HS-5 (cell line): ENCODE results near the gene HDAC6.
"Not testable (repeated sequence)": the region's sequence is repeated elsewhere in the genome, so short reads cannot be mapped to it uniquely, and the experiment has no call there.

Source experiments
- DNase-seq: peaks from one replicate; pipeline ENCODE4 v3.0.0-alpha.2; 2012; ENCODE audit warnings: low read depth

The HDAC6 gene

DNA sequence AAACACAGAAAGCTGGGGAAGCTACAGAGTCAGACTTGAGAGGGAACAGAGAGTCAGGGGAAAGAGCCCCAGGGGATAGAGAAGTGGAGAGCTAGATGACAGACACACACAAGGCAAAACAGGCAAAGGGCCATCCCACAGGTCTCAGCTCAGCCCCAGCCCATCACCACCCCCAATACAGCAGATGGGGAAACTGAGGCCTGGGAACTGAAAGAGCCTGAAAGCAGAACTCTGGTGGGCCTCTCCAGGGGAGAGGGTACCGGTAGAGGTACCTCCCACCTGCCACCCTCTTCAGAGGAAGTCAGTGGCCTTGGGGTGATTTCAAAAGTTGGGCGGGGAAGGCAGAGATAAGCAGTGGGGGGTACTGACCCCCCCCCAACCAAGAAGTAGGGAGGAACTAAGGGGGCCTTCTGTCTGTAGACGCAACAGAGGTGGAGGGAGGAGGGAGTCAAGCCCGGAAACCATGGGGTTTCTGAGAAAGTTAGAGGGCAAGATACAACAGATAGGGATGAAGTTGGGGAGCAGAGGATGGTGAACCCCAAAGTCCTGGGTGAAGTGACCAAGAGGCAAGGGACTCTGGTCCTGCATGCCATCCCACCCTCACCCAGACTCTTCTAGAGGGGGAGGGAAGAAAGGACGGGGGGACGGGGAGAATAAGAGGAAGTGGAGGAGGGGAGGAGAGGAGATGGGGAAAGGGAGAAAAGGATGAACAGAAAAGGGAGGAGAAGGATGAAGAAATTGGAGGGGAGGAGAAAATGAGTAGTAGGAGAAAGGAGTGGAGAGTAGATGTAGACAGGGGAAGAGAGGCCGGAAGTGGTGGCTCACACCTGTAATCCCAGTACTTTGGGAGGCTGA lies 12.3 kb upstream of the HDAC6 start:
- no peak for DNase-seq

DNA sequence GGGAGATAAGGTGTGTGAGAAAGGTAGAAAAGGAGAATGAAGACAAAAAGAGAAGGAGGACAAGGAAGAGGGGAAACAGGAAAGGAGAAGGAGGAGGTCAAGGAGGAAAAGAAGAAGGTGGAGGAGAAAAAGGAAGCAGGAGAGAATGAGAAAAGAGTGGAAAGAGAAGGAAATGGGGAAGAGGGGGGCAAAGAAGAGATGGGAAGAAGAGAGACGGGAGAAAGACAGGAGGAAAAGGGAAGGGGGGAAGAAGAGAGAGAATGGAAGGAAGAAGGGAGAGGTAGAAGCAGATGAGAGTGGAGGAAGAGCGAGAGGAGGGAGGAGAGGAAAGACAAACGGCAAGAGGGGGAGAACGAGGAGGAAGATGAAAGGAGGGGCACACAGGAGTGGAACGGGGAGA lies 11.4 kb upstream of the HDAC6 start:
- no peak for DNase-seq

DNA sequence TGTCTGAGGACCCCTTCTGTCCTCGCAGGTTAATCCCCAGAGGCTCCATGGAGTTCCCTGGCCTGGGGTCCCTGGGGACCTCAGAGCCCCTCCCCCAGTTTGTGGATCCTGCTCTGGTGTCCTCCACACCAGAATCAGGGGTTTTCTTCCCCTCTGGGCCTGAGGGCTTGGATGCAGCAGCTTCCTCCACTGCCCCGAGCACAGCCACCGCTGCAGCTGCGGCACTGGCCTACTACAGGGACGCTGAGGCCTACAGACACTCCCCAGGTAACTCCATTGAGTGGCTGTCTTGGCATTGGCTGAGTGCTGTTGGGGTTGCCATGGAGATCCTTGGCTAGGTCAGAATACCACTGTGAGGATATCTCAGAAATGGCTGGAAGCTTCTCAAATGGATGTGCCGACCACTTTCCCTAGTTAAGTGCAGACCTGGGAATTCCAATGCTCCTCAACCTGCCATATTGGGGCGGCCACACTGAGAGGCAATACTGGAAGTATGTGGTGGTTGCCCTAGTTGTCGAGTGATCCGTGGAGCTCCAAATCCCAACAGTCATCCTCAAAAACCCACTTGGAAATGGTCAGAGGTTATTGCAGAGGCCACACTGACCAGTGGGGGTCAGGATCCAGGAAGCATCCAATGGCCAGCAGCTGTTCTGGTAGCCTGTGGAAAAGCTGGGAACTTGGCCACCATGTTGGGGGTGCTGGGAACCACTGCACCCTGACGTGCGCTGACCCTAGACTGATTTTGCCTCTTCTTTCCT lies 10.6 kb upstream of the HDAC6 start:
- DNase-seq: no peak

DNA sequence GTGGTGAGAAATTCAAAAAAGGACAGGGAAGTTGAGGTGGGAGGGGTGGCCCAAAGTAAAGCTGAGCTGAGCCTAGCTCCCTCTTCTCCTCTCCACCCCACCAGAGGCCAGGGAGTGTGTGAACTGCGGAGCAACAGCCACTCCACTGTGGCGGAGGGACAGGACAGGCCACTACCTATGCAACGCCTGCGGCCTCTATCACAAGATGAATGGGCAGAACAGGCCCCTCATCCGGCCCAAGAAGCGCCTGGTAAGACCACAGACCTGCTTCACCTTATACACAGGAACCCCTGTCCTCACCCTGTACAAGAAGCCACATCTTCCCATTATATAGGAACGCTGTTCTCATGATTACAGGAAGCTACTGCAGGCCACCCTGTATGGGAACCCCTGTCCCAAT lies 9.6 kb upstream of the HDAC6 start:
- no peak for DNase-seq

DNA sequence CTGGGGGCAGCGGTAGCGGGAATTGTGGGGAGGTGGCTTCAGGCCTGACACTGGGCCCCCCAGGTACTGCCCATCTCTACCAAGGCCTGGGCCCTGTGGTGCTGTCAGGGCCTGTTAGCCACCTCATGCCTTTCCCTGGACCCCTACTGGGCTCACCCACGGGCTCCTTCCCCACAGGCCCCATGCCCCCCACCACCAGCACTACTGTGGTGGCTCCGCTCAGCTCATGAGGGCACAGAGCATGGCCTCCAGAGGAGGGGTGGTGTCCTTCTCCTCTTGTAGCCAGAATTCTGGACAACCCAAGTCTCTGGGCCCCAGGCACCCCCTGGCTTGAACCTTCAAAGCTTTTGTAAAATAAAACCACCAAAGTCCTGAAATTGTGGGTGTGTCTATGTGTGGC lies 7.9 kb upstream of the HDAC6 start:
- no peak for DNase-seq

GRCh38 chrX:48794340-48794910 lies 7.4 kb upstream of the HDAC6 start:
- DNase-seq: no peak

DNA sequence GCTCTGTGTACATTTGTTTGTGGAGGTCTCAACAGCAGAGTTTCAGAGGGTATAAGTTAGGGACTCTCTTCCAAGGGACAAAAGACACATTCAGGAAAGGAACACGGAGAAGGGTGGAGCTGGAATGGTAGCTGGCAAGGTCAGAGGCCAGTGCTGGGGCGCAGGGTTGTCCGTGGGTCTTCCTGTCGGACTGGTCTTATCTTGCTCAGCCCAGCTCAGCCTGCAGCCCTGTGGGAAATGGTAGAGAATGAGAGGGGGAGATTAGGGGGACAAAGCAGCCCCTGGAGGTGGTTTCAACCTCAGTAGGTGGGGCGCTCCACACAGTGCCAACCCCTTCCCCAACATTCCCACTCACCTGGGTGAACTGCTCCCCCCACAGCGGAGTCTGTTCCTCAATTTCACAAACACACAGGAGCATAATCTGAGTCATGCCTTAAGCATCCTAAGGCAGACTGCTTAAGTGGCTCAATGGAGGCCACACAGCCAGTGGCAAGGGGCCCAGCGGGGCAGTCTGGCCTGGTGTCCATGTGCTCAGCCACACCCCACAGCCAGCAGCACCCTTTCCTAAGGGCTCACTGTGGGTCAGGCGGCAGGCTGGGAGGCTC lies 6.9 kb upstream of the HDAC6 start:
- DNase-seq: peak; percentile 49

- DNase-seq: no peak
Observed at GRCh38 chrX:48798318-48798717, 3.5 kb upstream of the HDAC6 start.

- no peak for DNase-seq
Observed at GRCh38 chrX:48800574-48801279, 1.1 kb upstream of the HDAC6 start.

DNA sequence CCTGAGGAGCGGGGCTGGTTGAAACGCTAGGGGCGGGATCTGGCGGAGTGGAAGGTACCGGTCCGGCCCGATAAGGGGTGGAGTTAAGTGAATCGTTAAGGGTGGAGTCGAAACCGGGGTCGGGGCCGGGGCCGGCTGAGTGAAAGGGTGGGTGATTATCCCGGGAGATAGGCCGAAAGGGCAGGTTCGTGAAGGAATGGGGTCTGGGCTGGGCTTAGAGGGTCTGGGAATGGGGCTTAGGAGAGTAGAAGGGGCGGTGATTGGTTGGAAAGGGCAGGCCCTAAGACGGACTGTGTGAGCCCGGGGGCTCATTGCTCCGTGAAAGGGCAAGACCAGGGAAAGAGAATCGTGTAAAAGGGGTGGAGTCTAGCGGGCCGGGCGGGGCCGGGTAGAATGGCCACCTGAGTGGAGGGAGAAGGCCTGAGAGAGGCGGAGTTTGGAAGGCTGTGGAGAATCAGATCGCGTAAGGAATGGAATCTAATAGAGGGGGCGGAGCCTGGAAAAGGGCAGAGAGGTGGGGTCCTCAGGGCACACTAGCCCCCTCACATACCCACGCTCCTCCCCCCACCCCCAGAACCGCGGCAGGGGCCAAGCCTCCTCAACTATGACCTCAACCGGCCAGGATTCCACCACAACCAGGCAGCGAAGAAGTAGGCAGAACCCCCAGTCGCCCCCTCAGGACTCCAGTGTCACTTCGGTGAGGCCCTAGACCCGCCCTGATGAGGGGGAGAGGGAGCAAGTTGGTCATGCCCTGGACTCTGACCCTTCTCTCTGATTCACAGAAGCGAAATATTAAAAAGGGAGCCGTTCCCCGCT lies 430 bp downstream of the HDAC6 start:
- DNase-seq: peak; percentile 50

DNA sequence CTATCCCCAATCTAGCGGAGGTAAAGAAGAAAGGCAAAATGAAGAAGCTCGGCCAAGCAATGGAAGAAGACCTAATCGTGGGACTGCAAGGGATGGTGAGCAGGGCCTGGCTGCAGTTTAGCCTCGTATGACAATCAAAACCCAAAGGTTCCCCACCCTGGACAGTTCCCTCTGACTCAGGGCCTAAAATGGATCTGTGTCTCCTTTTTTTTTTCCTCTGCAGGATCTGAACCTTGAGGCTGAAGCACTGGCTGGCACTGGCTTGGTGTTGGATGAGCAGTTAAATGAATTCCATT lies 986 bp downstream of the HDAC6 start:
- no peak for DNase-seq

GRCh38 chrX:48806081-48806480 lies 4.2 kb downstream of the HDAC6 start:
- DNase-seq: no peak

DNA sequence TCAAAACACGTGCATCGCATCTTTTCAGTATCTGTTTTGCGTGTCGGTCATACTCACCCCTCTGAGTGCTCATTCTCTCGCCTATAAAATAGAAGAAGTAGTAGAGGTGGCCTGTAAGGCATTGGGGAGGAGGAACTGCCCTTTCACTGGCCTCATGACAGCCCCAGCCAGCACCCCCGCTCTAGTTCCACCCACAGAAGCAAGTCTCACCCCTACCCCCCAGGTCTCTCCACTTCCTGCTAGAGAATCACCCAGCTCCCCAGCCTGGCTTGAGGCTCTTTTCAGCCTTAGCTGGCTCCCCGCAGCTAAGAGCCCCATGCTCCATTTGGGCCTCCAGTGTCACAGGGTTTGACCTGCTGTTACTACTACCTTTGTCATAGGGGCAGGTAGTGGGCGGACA lies 11.8 kb downstream of the HDAC6 start:
- no peak for DNase-seq

DNA sequence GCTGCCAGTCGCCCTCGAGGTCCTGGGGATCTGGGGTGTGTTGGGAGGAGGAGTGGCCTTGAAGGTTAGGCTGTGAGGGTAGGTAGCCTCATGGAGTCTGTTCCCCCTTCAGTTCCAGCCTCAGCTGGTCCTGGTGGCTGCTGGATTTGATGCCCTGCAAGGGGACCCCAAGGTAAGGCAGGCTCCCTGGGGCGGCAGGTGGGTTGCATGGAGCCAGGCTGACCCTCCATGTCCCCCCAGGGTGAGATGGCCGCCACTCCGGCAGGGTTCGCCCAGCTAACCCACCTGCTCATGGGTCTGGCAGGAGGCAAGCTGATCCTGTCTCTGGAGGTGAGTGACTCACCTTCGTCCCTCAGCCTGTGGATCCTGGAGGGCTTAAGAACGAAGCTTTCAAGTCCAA lies 12.9 kb downstream of the HDAC6 start:
- DNase-seq: no peak

DNA sequence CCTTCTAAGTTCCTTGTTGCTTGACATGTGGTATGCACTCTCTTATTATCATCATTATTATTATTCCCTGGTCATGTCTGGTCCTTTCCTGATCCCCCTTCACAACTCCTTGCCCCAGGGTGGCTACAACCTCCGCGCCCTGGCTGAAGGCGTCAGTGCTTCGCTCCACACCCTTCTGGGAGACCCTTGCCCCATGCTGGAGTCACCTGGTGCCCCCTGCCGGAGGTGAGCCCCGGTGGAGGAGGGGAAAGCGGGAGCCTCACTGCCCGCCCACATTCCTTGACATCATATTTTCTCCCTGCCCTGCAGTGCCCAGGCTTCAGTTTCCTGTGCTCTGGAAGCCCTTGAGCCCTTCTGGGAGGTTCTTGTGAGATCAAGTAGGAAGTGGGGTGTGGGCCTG lies 13.4 kb downstream of the HDAC6 start:
- DNase-seq: no peak

DNA sequence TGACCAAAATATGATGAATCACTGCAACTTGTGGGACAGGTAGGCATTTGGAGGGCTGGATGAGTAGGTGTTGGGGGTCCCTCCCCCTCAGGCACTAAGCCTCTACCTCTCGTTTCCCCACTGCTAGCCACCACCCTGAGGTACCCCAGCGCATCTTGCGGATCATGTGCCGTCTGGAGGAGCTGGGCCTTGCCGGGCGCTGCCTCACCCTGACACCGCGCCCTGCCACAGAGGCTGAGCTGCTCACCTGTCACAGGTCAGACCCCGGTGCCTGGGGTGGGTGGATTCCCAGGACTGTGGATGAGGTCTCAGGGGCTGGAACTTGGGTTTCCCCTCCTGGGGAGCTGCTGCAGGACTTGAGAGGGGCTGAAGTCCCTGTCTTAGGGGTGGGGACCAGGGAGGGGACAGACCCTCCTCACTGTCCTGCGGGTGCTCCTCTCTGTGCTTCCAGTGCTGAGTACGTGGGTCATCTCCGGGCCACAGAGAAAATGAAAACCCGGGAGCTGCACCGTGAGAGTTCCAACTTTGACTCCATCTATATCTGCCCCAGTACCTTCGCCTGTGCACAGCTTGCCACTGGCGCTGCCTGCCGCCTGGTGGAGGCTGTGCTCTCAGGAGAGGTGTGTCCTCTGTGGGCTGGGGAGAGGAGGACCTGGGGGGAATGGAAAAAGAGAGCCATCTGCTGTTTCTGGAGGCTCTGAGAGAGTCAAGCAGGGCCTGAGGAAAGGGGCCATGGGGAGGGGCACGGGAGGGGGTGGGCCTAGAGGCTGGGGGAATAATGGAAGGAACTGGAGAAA lies 14.3 kb downstream of the HDAC6 start:
- DNase-seq: no peak

DNA sequence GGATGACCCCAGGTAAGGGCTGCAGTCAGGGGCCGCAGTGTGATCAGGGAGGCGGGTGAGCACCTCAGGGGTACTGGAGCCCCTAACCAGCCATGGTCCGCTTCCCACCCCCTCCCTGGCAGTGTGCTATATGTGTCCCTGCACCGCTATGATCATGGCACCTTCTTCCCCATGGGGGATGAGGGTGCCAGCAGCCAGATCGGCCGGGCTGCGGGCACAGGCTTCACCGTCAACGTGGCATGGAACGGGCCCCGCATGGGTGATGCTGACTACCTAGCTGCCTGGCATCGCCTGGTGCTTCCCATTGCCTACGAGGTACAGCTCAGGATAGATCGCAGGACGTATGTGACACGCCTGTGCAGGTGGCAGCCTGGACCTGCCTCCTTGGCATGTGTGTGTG lies 16.2 kb downstream of the HDAC6 start:
- DNase-seq: no peak

DNA sequence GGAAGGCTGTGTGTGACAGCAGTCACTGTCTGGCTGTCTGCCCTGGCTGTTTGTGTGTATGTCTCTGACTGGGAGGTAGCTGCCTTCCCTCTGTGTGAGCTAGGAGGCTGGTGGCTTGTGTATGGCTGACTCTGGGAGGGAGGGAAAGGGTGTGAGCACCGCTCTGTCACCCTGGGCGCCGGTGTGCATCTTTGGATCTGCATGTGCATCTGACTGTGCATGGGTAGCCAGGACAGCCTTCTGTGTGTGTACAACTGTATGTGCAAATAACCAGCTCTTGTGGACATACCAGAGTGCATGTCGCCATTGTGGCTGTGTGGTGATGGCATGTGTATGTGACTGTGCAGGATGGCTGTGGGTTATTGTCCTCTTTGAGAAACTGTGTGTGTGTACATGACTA lies 17.0 kb downstream of the HDAC6 start:
- no peak for DNase-seq

GRCh38 chrX:48819394-48819793 lies 17.5 kb downstream of the HDAC6 start:
- DNase-seq: not testable (repeated sequence)

DNA sequence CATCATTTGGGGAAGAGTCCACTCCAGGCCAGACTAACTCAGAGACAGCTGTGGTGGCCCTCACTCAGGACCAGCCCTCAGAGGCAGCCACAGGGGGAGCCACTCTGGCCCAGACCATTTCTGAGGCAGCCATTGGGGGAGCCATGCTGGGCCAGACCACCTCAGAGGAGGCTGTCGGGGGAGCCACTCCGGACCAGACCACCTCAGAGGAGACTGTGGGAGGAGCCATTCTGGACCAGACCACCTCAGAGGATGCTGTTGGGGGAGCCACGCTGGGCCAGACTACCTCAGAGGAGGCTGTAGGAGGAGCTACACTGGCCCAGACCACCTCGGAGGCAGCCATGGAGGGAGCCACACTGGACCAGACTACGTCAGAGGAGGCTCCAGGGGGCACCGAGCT lies 21.2 kb downstream of the HDAC6 start:
- DNase-seq: no peak

- DNase-seq: no peak
Observed at GRCh38 chrX:48824066-48824465, 22.2 kb downstream of the HDAC6 start.
